Caco-2 (cell line): ENCODE results near the gene RAB43. TPM values are rescaled to one million over a fixed set of nuclear protein-coding genes. Genes with fewer than 3 reads are reported as not detected.
A peak's percentile ranks its signal among the peaks of the same experiment; 100 is the strongest.
"Not testable (repeated sequence)": the region's sequence is repeated elsewhere in the genome, so short reads cannot be mapped to it uniquely, and the experiment has no call there.

Experiments
- BruUV-seq: library from RNA; stranded (reverse); fragments of 400-500 nt; replicated peaks from 2 replicates; lab custom pipeline; 2021; lab: Mats Ljungman, UMichigan
- CTCF ChIA-PET: fragments of 300-600 bp; sonication (Branson Sonifier 250); formaldehyde crosslinking; loops from one replicate; lab custom pipeline; 2022; ENCODE audit warnings: antibody characterized with exemption; lab: Charles Lee
- POLR2A ChIA-PET: fragments of 300-600 bp; sonication (Branson Sonifier 250); formaldehyde crosslinking; loops from one replicate; lab custom pipeline; 2022; ENCODE audit warnings: antibody characterized with exemption; lab: Charles Lee
- DNase-seq, 2 experiments: peaks; one replicate each; pipeline versions ENCODE4 v3.0.0 to v3.0.0-alpha.2; 2020 to 2022
- H3K27me3 ChIP-seq: replicated peaks from 2 replicates; pipeline ENCODE4 v1.6.0; 2011; ENCODE audit warnings: low read length; ENCODE audit not compliant: control insufficient read depth, insufficient read depth
- H3K36me3 ChIP-seq: 2 replicates; pipeline ENCODE4 v1.5.1; 2011; ENCODE audit warnings: low read length; ENCODE audit not compliant: control insufficient read depth, insufficient read depth
- H3K4me1 ChIP-seq: fragments of 250-450 bp; sonication (Bioruptor Pico); 2 replicates; pipeline ENCODE4 v1.5.1; 2020; ENCODE audit warnings: mild to moderate bottlenecking
- H3K4me3 ChIP-seq: 2 replicates; pipeline ENCODE4 v1.5.1; 2011; ENCODE audit warnings: low read depth, mild to moderate bottlenecking, control low read depth, low read length
- H3K9me3 ChIP-seq: fragments of 250-450 bp; sonication (Bioruptor Pico); 2 replicates; pipeline ENCODE4 v1.5.1; 2020; ENCODE audit warnings: mild to moderate bottlenecking, moderate library complexity
- H3K27ac Mint-ChIP-seq: one replicate; pipeline ENCODE4 v1.8.0; 2022; ENCODE audit warnings: mixed read lengths; ENCODE audit not compliant: unreplicated experiment
- H3K27me3 Mint-ChIP-seq: one replicate; pipeline ENCODE4 v1.8.0; 2022; ENCODE audit warnings: mixed read lengths; ENCODE audit not compliant: insufficient read depth, unreplicated experiment
- H3K36me3 Mint-ChIP-seq: one replicate; pipeline ENCODE4 v1.8.0; 2022; ENCODE audit warnings: mild to moderate bottlenecking, mixed read lengths; ENCODE audit not compliant: insufficient read depth, unreplicated experiment
- H3K4me1 Mint-ChIP-seq: one replicate; pipeline ENCODE4 v1.8.0; 2022; ENCODE audit warnings: low read depth, mixed read lengths; ENCODE audit not compliant: unreplicated experiment
- H3K4me3 Mint-ChIP-seq: one replicate; pipeline ENCODE4 v1.8.0; 2022; ENCODE audit warnings: mild to moderate bottlenecking, moderate library complexity, mixed read lengths; ENCODE audit not compliant: unreplicated experiment
- H3K9me3 Mint-ChIP-seq: one replicate; pipeline ENCODE4 v1.8.0; 2022; ENCODE audit warnings: mixed read lengths; ENCODE audit not compliant: unreplicated experiment
- CTCF ChIP-seq, 2 experiments: fragments of 200-600 bp in 1 of 2; IDR thresholded peaks; 1 replicate in 1 of 2; 2 replicates in 1 of 2; pipeline versions ENCODE4 v1.5.1 to v1.8.0; 2011 to 2022; ENCODE audit warnings: antibody characterized with exemption in 1 of 2, control low read depth in 1 of 2, inconsistent platforms in 1 of 2, low read depth in 1 of 2, low read length in 1 of 2, mild to moderate bottlenecking in 1 of 2, moderate library complexity in 1 of 2; ENCODE audit not compliant: insufficient read depth in 1 of 2, severe bottlenecking in 1 of 2, unreplicated experiment in 1 of 2
- intact Hi-C: fragments of 100-400 bp; cut with micrococcal nuclease; formaldehyde crosslinking; loops from one replicate; pipeline ENCODE4 v1.10.0; 2022; ENCODE audit not compliant: unreplicated experiment
- total RNA-seq: library from RNA; stranded (reverse); gene quantifications from 2 replicates; pipeline ENCODE4 v1.2.3, GENCODE V29; 2022

Gene RAB43
- total RNA-seq, 1 experiment from 2014 or later, result 12.3 TPM

GRCh38 chr3:129160891-129161859 lies 39.6 kb upstream of the RAB43 start, which contains the start of gene ISY1:
ISY1 (minus strand) TSS chr3:129161063; CDS start chr3:129160975, 88 bp downstream.
- Histone ChIP-seq H3K9me3 (no peaks in the 10 kb centered on the region), H3K4me3 (peak within 1 kb of the TSS; percentile 59), H3K36me3 (no peaks in the 10 kb centered on the region; the same call in 1 of the 2 replicates), H3K27me3 (no peaks in the 10 kb centered on the region), H3K4me1 (peaks cover 15% of the 10 kb centered on the region)
- POLR2A ChIA-PET, result interaction anchor here (0.6 to 2.1 kb wide), 7 partner anchors 13 to 108 kb away, joined by 3 to 4 read pairs (median 3); partner anchors contain the start of genes CNBP and COPG1
- peak; percentile 59 to 87 for TF ChIP-seq CTCF (IDR thresholded peaks at IDR 0.05; ENCODE audit: insufficient read depth in 1 of 2, low read depth in 1 of 2, low read length in 1 of 2, severe bottlenecking in 1 of 2, unreplicated experiment in 1 of 2)
- Mint-ChIP-seq H3K4me1 (peaks cover 12% of the 10 kb centered on the region), H3K27me3 (no peaks in the 10 kb centered on the region), H3K27ac (peak within 1 kb of the TSS; percentile 99), H3K9me3 (no peaks in the 10 kb centered on the region), H3K36me3 (peaks cover 47% of the 10 kb centered on the region), H3K4me3 (peak within 1 kb of the TSS; percentile 89)
- CTCF ChIA-PET, result interaction anchor here (0.6 to 2.6 kb wide), 9 partner anchors 39 to 191 kb away, joined by 3 to 21 read pairs (median 6); partner anchors contain the start of genes COPG1 and RAB43
- intact Hi-C loops, result loop anchor here (1.0 kb wide), 3 partner anchors 84 to 191 kb away; no protein-coding TSS in a partner anchor
- TSS peak; percentile 95 for BruUV-seq
- DNase-seq, result peak; percentile 90 to 91

DNA sequence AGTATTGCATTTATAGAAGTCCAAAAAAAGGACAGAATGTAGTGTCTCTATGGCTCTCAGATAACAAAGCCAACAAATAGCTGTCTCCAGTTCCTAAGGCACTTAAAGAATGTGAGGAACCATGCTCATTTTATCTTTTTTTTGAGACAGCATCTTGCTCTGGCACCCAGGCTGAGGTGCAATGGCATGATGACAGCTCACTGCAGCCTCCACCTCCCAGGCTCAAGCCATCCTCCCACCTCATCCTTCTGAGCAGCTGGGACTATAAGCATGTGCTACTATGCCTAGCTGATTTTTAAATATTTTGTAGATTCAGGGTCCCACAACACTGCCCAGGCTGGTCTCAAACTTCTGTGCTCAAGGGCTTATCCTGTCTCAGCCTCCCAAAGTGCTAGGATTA lies 23.2 kb upstream of the RAB43 start:
- no TSS peak for BruUV-seq
- intact Hi-C loops, result no loop called here
- Mint-ChIP-seq H3K4me3 (no peak overlapping the region), H3K9me3 (no peaks in the 10 kb centered on the region), H3K4me1 (no peaks in the 10 kb centered on the region), H3K27me3 (no peaks in the 10 kb centered on the region), H3K27ac (no peak overlapping the region), H3K36me3 (peaks cover 22% of the 10 kb centered on the region)
- no peak for TF ChIP-seq CTCF (IDR thresholded peaks at IDR 0.05; ENCODE audit: insufficient read depth in 1 of 2, low read depth in 1 of 2, low read length in 1 of 2, severe bottlenecking in 1 of 2, unreplicated experiment in 1 of 2)
- POLR2A ChIA-PET, result no interaction called here
- no peaks in the 10 kb centered on the region for H3K4me1 ChIP-seq
- no peak overlapping the region for H3K4me3 ChIP-seq
- H3K36me3 ChIP-seq, result no peaks in the 10 kb centered on the region
- CTCF ChIA-PET, result interaction anchor here (0.5 kb wide), 1 partner anchor 175 kb away, joined by 5 read pairs; no protein-coding TSS in a partner anchor
- no peaks in the 10 kb centered on the region for H3K9me3 ChIP-seq
- DNase-seq, result no peak
- H3K27me3 ChIP-seq, result no peaks in the 10 kb centered on the region

DNA sequence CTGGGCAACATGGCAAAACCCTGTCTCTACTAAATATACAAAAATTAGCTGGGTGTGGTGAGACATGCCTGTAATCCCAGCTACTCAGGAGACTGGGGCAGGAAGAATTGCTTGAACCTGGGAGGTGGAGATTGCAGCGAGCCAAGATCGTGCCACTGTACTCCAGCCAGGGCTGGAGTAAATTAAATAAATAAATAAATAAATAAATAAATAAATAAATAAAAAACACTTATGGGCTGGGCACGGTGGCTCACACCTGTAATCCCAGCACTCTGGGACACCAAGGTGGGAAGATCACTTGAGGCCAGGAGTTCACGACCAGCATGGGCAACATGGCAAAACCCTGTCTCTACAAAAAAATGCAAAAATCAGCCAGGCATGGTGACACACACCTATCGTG lies 19.4 kb upstream of the RAB43 start:
- DNase-seq, H3K27ac Mint-ChIP-seq, CTCF ChIA-PET, POLR2A ChIA-PET, H3K27me3 ChIP-seq, H3K9me3 Mint-ChIP-seq, H3K4me3 ChIP-seq, H3K4me3 Mint-ChIP-seq, BruUV-seq, H3K9me3 ChIP-seq, H3K27me3 Mint-ChIP-seq, intact Hi-C loops, H3K4me1 ChIP-seq, H3K36me3 ChIP-seq, H3K4me1 Mint-ChIP-seq: not testable (repeated sequence)
- H3K36me3 Mint-ChIP-seq, result peaks cover 35% of the 10 kb centered on the region
